ENCODE data around the gene SLC22A3. TPM values are rescaled to one million over a fixed set of nuclear protein-coding genes. Genes with fewer than 3 reads are reported as not detected.

Gene SLC22A3
- total RNA-seq, 1 experiment from 2014 or later = 4.1 TPM

GRCh38 chr6:160328447-160328846, 19.7 kb upstream of the SLC22A3 start (continued):
- TF ChIP-seq ZNF512 (CRISPR knock-in tag; IDR thresholded peaks at IDR 0.05; ENCODE audit: borderline replicate concordance) (no peak), NFATC4 (CRISPR knock-in tag; IDR thresholded peaks at IDR 0.05) (no peak)

GRCh38 chr6:160329188-160329587, 19.0 kb upstream of the SLC22A3 start:
- DNase-seq (ENCODE audit: low spot score) (no peak), ATAC-seq (no peak)
- H3K36me3 Mint-ChIP-seq = 0 out of 2 replicates have a peak, but pooled peaks cover 3% of the 10 kb centered on the region
- CTCF ChIA-PET = interaction anchor here (0.6 to 1.0 kb wide), 2 partner anchors 13 to 126 kb away, joined by 3 read pairs; no protein-coding TSS in a partner anchor
- H3K9me3 Mint-ChIP-seq = peaks cover 18% of the 10 kb centered on the region; the same call in 1 of the 2 replicates
- no peak overlapping the region for H3K27ac Mint-ChIP-seq
- POLR2A ChIA-PET = no interaction called here
- no peak overlapping the region for H3K4me3 Mint-ChIP-seq
- H3K4me1 Mint-ChIP-seq = no peaks in the 10 kb centered on the region; the same call in 1 of the 2 replicates
- TF ChIP-seq ZNF219 (CRISPR knock-in tag; IDR thresholded peaks at IDR 0.05; ENCODE audit: borderline replicate concordance) (no peak), TEAD1 (CRISPR knock-in tag; IDR thresholded peaks at IDR 0.05) (no peak), ELF4 (CRISPR knock-in tag; IDR thresholded peaks at IDR 0.05; ENCODE audit: low read depth) (no peak), PRDM15 (CRISPR knock-in tag; IDR thresholded peaks at IDR 0.05) (no peak), HMGXB4 (CRISPR knock-in tag; IDR thresholded peaks at IDR 0.05) (no peak), ESRRA (CRISPR knock-in tag; IDR thresholded peaks at IDR 0.05; ENCODE audit: borderline replicate concordance) (no peak), ZNF416 (CRISPR knock-in tag; IDR thresholded peaks at IDR 0.05) (no peak), ZNF671 (CRISPR knock-in tag; IDR thresholded peaks at IDR 0.05) (no peak)
- TF ChIP-seq, protein P1, sequence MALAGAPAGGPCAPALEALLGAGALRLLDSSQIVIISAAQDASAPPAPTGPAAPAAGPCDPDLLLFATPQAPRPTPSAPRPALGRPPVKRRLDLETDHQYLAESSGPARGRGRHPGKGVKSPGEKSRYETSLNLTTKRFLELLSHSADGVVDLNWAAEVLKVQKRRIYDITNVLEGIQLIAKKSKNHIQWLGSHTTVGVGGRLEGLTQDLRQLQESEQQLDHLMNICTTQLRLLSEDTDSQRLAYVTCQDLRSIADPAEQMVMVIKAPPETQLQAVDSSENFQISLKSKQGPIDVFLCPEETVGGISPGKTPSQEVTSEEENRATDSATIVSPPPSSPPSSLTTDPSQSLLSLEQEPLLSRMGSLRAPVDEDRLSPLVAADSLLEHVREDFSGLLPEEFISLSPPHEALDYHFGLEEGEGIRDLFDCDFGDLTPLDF (CRISPR knock-in tag; IDR thresholded peaks at IDR 0.05) = no peak
- TF ChIP-seq, protein P2, sequence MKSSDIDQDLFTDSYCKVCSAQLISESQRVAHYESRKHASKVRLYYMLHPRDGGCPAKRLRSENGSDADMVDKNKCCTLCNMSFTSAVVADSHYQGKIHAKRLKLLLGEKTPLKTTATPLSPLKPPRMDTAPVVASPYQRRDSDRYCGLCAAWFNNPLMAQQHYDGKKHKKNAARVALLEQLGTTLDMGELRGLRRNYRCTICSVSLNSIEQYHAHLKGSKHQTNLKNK (CRISPR knock-in tag; IDR thresholded peaks at IDR 0.05) = no peak
- TF ChIP-seq, protein P3, sequence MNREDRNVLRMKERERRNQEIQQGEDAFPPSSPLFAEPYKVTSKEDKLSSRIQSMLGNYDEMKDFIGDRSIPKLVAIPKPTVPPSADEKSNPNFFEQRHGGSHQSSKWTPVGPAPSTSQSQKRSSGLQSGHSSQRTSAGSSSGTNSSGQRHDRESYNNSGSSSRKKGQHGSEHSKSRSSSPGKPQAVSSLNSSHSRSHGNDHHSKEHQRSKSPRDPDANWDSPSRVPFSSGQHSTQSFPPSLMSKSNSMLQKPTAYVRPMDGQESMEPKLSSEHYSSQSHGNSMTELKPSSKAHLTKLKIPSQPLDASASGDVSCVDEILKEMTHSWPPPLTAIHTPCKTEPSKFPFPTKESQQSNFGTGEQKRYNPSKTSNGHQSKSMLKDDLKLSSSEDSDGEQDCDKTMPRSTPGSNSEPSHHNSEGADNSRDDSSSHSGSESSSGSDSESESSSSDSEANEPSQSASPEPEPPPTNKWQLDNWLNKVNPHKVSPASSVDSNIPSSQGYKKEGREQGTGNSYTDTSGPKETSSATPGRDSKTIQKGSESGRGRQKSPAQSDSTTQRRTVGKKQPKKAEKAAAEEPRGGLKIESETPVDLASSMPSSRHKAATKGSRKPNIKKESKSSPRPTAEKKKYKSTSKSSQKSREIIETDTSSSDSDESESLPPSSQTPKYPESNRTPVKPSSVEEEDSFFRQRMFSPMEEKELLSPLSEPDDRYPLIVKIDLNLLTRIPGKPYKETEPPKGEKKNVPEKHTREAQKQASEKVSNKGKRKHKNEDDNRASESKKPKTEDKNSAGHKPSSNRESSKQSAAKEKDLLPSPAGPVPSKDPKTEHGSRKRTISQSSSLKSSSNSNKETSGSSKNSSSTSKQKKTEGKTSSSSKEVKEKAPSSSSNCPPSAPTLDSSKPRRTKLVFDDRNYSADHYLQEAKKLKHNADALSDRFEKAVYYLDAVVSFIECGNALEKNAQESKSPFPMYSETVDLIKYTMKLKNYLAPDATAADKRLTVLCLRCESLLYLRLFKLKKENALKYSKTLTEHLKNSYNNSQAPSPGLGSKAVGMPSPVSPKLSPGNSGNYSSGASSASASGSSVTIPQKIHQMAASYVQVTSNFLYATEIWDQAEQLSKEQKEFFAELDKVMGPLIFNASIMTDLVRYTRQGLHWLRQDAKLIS (CRISPR knock-in tag; IDR thresholded peaks at IDR 0.05; ENCODE audit: borderline replicate concordance) = no peak
- TF ChIP-seq, protein P4, sequence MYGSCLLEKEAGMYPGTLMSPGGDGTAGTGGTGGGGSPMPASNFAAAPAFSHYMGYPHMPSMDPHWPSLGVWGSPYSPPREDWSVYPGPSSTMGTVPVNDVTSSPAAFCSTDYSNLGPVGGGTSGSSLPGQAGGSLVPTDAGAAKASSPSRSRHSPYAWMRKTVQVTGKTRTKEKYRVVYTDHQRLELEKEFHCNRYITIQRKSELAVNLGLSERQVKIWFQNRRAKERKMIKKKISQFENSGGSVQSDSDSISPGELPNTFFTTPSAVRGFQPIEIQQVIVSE (CRISPR knock-in tag; IDR thresholded peaks at IDR 0.05; ENCODE audit: borderline replicate concordance) = no peak
- TF ChIP-seq, protein P5, sequence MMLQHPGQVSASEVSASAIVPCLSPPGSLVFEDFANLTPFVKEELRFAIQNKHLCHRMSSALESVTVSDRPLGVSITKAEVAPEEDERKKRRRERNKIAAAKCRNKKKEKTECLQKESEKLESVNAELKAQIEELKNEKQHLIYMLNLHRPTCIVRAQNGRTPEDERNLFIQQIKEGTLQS (CRISPR knock-in tag; conservative IDR thresholded peaks at IDR 0.05) = no peak
- TF ChIP-seq, protein P6, sequence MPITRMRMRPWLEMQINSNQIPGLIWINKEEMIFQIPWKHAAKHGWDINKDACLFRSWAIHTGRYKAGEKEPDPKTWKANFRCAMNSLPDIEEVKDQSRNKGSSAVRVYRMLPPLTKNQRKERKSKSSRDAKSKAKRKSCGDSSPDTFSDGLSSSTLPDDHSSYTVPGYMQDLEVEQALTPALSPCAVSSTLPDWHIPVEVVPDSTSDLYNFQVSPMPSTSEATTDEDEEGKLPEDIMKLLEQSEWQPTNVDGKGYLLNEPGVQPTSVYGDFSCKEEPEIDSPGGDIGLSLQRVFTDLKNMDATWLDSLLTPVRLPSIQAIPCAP (CRISPR knock-in tag; IDR thresholded peaks at IDR 0.05) = no peak
- H3K27me3 Mint-ChIP-seq (ENCODE audit: low read depth) = peaks cover 6% of the 10 kb centered on the region; the same call in 1 of the 2 replicates

Data from WTC11 (cell line).